HepG2 (cell line): ENCODE measurements around the gene CACNA1D. TPM values are rescaled to one million over a fixed set of nuclear protein-coding genes. Genes with fewer than 3 reads are reported as not detected.

Experiments
- ATAC-seq: fragments of 200-7000 bp; cut with Tn5 transposase; 3 replicates; pipeline ENCODE4 v1.9.1; 2020; ENCODE audit warnings: mild to moderate bottlenecking, moderate library complexity
- BruUV-seq: library from RNA; stranded (reverse); fragments of 400-500 nt; replicated peaks from 2 replicates; lab custom pipeline; 2021; lab: Mats Ljungman, UMichigan
- CTCF ChIA-PET: fragments of 300-600 bp; formaldehyde crosslinking; extraction: SDS; loops from one replicate; lab custom pipeline; 2021; ENCODE audit warnings: low total read pairs, inconsistent platforms, low intra/inter-chr PET ratio; lab: Yijun Ruan, JAX
- POLR2A ChIA-PET: fragments of 350-600 bp; sonication (Branson Sonifier 250); formaldehyde crosslinking; loops from one replicate; lab custom pipeline; 2020; ENCODE audit warnings: antibody characterized with exemption, inconsistent platforms; lab: Yijun Ruan, JAX
- DNase-seq: peaks from one replicate; pipeline ENCODE4 v3.0.0-alpha.2; 2015; ENCODE audit warnings: low spot score
- FAIRE-seq: peaks from 3 replicates; lab custom pipeline; 2011; peaks lifted over from hg19 to GRCh38; lab: Jason Lieb, UNC
- H2AFZ ChIP-seq: one replicate; pipeline ENCODE4 v1.6.1; 2011; ENCODE audit warnings: low read length, inconsistent platforms
- H3K27ac ChIP-seq: fragments of 300-600 bp; 3 replicates; pipeline ENCODE4 v1.8.0; 2011; ENCODE audit warnings: mixed run types, mild to moderate bottlenecking, mixed read lengths, low read length, inconsistent platforms; ENCODE audit not compliant: insufficient read depth; ENCODE audit errors: extremely low read length
- H3K27me3 ChIP-seq, 2 experiments: fragments of 200-600 bp in 1 of 2; 2 replicates in 1 of 2; 3 replicates in 1 of 2; pipeline versions ENCODE4 v1.6.0 to v1.8.0; 2011; ENCODE audit warnings: low read length in 2 of 2, mild to moderate bottlenecking in 2 of 2, moderate library complexity in 2 of 2, inconsistent platforms in 1 of 2; ENCODE audit not compliant: insufficient read depth in 2 of 2, control insufficient read depth in 1 of 2
- H3K36me3 ChIP-seq, 2 experiments: fragments of 200-600 bp in 1 of 2; replicated peaks in 1 of 2; 2 replicates in 1 of 2; 3 replicates in 1 of 2; pipeline versions ENCODE4 v1.5.1 to v1.8.0; 2011; ENCODE audit warnings: low read length in 2 of 2, inconsistent platforms in 1 of 2; ENCODE audit not compliant: insufficient read depth in 2 of 2, control insufficient read depth in 1 of 2
- H3K4me1 ChIP-seq: 2 replicates; pipeline ENCODE4 v1.5.1; 2012; ENCODE audit warnings: low read length, inconsistent platforms; ENCODE audit not compliant: insufficient read depth
- H3K4me2 ChIP-seq: 2 replicates; pipeline ENCODE4 v1.6.0; 2011; ENCODE audit warnings: low read depth, low read length, inconsistent platforms
- H3K4me3 ChIP-seq, 3 experiments: fragments of 200-600 bp in 1 of 3; sonication (generic), shearing (Covaris generic) in 1 of 3; replicated peaks in 1 of 3; 2 replicates each; pipeline ENCODE4 v1.5.1; 2011 to 2016; ENCODE audit warnings: low read length in 3 of 3, inconsistent platforms in 2 of 3, low read depth in 2 of 3, mild to moderate bottlenecking in 2 of 3, control low read depth in 1 of 3, mixed read lengths in 1 of 3; ENCODE audit not compliant: insufficient read depth in 1 of 3
- H3K79me2 ChIP-seq: one replicate; pipeline ENCODE4 v1.6.1; 2011; ENCODE audit warnings: low read length, inconsistent platforms; ENCODE audit not compliant: insufficient read depth
- H3K9ac ChIP-seq: 2 replicates; pipeline ENCODE4 v1.6.0; 2011; ENCODE audit warnings: mild to moderate bottlenecking, low read depth, low read length, inconsistent platforms; ENCODE audit not compliant: insufficient read depth
- H3K9me3 ChIP-seq: 2 replicates; pipeline ENCODE4 v1.5.1; 2012; ENCODE audit warnings: mild to moderate bottlenecking, low read length
- H4K20me1 ChIP-seq: 2 replicates; pipeline ENCODE4 v1.6.0; 2011; ENCODE audit warnings: inconsistent platforms, mild to moderate bottlenecking, low read length, moderate library complexity; ENCODE audit not compliant: insufficient read depth
- CBFB ChIP-seq: sonication (generic); formaldehyde crosslinking; IDR thresholded peaks from 2 replicates; pipeline ENCODE4 v1.4.0; 2020; ENCODE audit warnings: missing genetic modification reagents
- CBX5 ChIP-seq: sonication (generic); formaldehyde crosslinking; IDR thresholded peaks from 2 replicates; pipeline ENCODE4 v1.4.0; 2020; ENCODE audit warnings: missing genetic modification reagents, borderline replicate concordance
- E2F2 ChIP-seq: sonication (generic); formaldehyde crosslinking; IDR thresholded peaks from 2 replicates; pipeline ENCODE4 v1.4.0; 2020; ENCODE audit warnings: missing genetic modification reagents, borderline replicate concordance
- ETV6 ChIP-seq: sonication (generic); formaldehyde crosslinking; conservative IDR thresholded peaks from 2 replicates; pipeline ENCODE4 v1.4.0; 2020; ENCODE audit warnings: missing genetic modification reagents
- HOXA5 ChIP-seq: sonication (generic); formaldehyde crosslinking; IDR thresholded peaks from 2 replicates; pipeline ENCODE4 v1.4.0; 2020; ENCODE audit warnings: missing genetic modification reagents
- MED8 ChIP-seq: sonication (generic); formaldehyde crosslinking; IDR thresholded peaks from 2 replicates; pipeline ENCODE4 v1.8.1; 2023; ENCODE audit warnings: mild to moderate bottlenecking, missing genetic modification reagents; ENCODE audit not compliant: insufficient replicate concordance
- NFE2 ChIP-seq: sonication (generic); formaldehyde crosslinking; IDR thresholded peaks from 2 replicates; pipeline ENCODE4 v1.4.0; 2020; ENCODE audit warnings: missing genetic modification reagents
- NFYC ChIP-seq: IDR thresholded peaks from 2 replicates; pipeline ENCODE4 v1.6.1; 2016; ENCODE audit warnings: missing genetic modification reagents, missing compliant biosample characterization
- NKX3-1 ChIP-seq: sonication (generic); formaldehyde crosslinking; IDR thresholded peaks from 2 replicates; pipeline ENCODE4 v1.5.0; 2020; ENCODE audit warnings: missing genetic modification reagents
- RAD21 ChIP-seq: fragments of 450-650 bp; formaldehyde crosslinking; IDR thresholded peaks from 2 replicates; pipeline ENCODE4 v1.5.0; 2020; ENCODE audit warnings: mild to moderate bottlenecking
- TBL1XR1 ChIP-seq: fragments of 150-350 bp; IDR thresholded peaks from 2 replicates; pipeline ENCODE4 v1.6.1; 2014; ENCODE audit warnings: borderline replicate concordance, low read length; ENCODE audit not compliant: partially characterized antibody
- ZNF207 ChIP-seq: fragments of 450-650 bp; IDR thresholded peaks from 2 replicates; pipeline ENCODE4 v1.6.1; 2016; ENCODE audit warnings: antibody characterized with exemption, borderline replicate concordance
- ZNF646 ChIP-seq: sonication (generic); formaldehyde crosslinking; IDR thresholded peaks from 2 replicates; pipeline ENCODE4 v1.9.0; 2021; ENCODE audit warnings: mild to moderate bottlenecking, missing genetic modification reagents
- ZNF678 ChIP-seq: sonication (generic); formaldehyde crosslinking; IDR thresholded peaks from 2 replicates; pipeline ENCODE4 v1.4.0; 2020; ENCODE audit warnings: mild to moderate bottlenecking, missing genetic modification reagents
- WGBS: methylation state at CpG from one replicate; pipeline ENCODE4 v1.1.6; 2017; ENCODE audit warnings: low lambda C conversion rate; 5-methylcytosine and 5-hydroxymethylcytosine counted together
- in situ Hi-C: cut with HindIII; loops from 2 replicates; pipeline ENCODE4 v1.10.0; 2017; ENCODE audit warnings: low pct_unique_long_range_greater_than_20kb; ENCODE audit not compliant: extremely low pct_ligation_motif_present
- intact Hi-C: fragments of 100-400 bp; cut with micrococcal nuclease; formaldehyde crosslinking; loops from one replicate; pipeline ENCODE4 v1.10.0; 2022; ENCODE audit not compliant: unreplicated experiment
- polyA plus RNA-seq, 8 experiments: library from polyadenylated mRNA; depleted of rRNA in 3 of 8; stranded (reverse) in 7 of 8; unstranded in 1 of 8; fragments of >200 nt; fragmentation: Illumina TruSeq in 4 of 8; extraction: Trizol in 4 of 8; gene quantifications; 2 replicates each; pipeline versions ENCODE4 v1.2.1 to v1.2.3, GENCODE V29; 2011 to 2016; ENCODE audit warnings: low read depth in 4 of 8, missing spikeins in 1 of 8, mixed read lengths in 1 of 8; ENCODE audit not compliant: insufficient read depth in 1 of 8
- total RNA-seq, 5 experiments: library from RNA; depleted of rRNA; stranded (reverse); fragments of >200 nt; fragmentation: Illumina TruSeq; extraction: Trizol; gene quantifications; 2 replicates each; pipeline ENCODE4 v1.2.3, GENCODE V29; 2016; ENCODE audit warnings: low read depth in 1 of 5

CACNA1D gene
- total and polyA plus RNA-seq, 2 of the 13 experiments (the other 11 are each of a cell fraction or from before 2014, with no cell fraction given) = 0.26 to 0.38 TPM

GRCh38 chr3:53803124-53803815 is 308.9 kb downstream of the CACNA1D start:
- no peak overlapping the region for H3K4me3 ChIP-seq
- H3K4me1 ChIP-seq = peaks cover 18% of the 10 kb centered on the region
- no peak overlapping the region for H3K4me2 ChIP-seq
- WGBS = 64% methylated on average over 3 of the region's 18 CpGs
- TF ChIP-seq CBX5 (CRISPR knock-in tag) (no peak), CBFB (CRISPR knock-in tag) (no peak), RAD21 (no peak), ETV6 (no peak), ZNF207 (no peak), TBL1XR1 (no peak), MED8 (CRISPR knock-in tag) (no peak), ZNF646 (CRISPR knock-in tag) (no peak), ZNF678 (no peak), NFE2 (CRISPR knock-in tag) (no peak), E2F2 (CRISPR knock-in tag) (no peak), NFYC (CRISPR knock-in tag) (no peak), HOXA5 (CRISPR knock-in tag) (no peak), NKX3-1 (no peak)
- ATAC-seq (peak; percentile 5; the same call in 1 of the 3 replicates), DNase-seq (no peak), FAIRE-seq (no peak)
- POLR2A ChIA-PET = no interaction called here
- no peaks in the 10 kb centered on the region for H4K20me1 ChIP-seq
- H2AFZ ChIP-seq = no peak overlapping the region
- BruUV-seq = no TSS peak
- no peaks in the 10 kb centered on the region for H3K9me3 ChIP-seq
- in situ Hi-C loops (no loop called here), intact Hi-C loops (no loop called here)
- H3K36me3 ChIP-seq = no peaks in the 10 kb centered on the region
- no peaks in the 10 kb centered on the region; a peak in 1 of 5 replicates for H3K27me3 ChIP-seq
- H3K79me2 ChIP-seq = no peaks in the 10 kb centered on the region
- H3K9ac ChIP-seq = no peak overlapping the region
- no peak overlapping the region for H3K27ac ChIP-seq
- CTCF ChIA-PET = no interaction called here
